SU-DHL-6 (cell line): Measurements from ENCODE around the gene COPE.

Experiments used
- H2AFZ ChIP-seq: fragments of 200-600 bp; sonication (generic); 2 replicates; pipeline ENCODE4 v1.6.1; 2014; ENCODE audit warnings: low read depth, mild to moderate bottlenecking, moderate library complexity, mixed read lengths, antibody characterized with exemption, low read length; ENCODE audit not compliant: severe bottlenecking
- H3F3A ChIP-seq: fragments of 200-600 bp; shearing (Covaris generic); 2 replicates; pipeline ENCODE4 v1.6.0; 2016; ENCODE audit warnings: antibody characterized with exemption, mild to moderate bottlenecking; ENCODE audit not compliant: insufficient read depth
- H3K27ac ChIP-seq: fragments of 200-600 bp; sonication (generic); 2 replicates; pipeline ENCODE4 v1.5.1; 2016; ENCODE audit warnings: low read depth, mild to moderate bottlenecking, low read length, moderate library complexity, mixed read lengths
- H3K27me3 ChIP-seq: fragments of 200-600 bp; sonication (generic), shearing (Covaris generic); 2 replicates; pipeline ENCODE4 v1.6.0; 2014; ENCODE audit warnings: mild to moderate bottlenecking, low read length
- H3K36me3 ChIP-seq: fragments of 200-600 bp; sonication (generic); 2 replicates; pipeline ENCODE4 v1.6.1; 2014; ENCODE audit warnings: mild to moderate bottlenecking, low read length, mixed read lengths
- H3K4me2 ChIP-seq: fragments of 300-600, 200-600 bp; shearing (Covaris generic), sonication (generic); 2 replicates; pipeline ENCODE4 v1.6.0; 2014; ENCODE audit warnings: low read length, low read depth, mild to moderate bottlenecking; ENCODE audit not compliant: poor library complexity, severe bottlenecking
- H3K4me3 ChIP-seq: fragments of 200-600 bp; sonication (generic); 2 replicates; pipeline ENCODE4 v1.5.1; 2014; ENCODE audit warnings: antibody characterized with exemption, low read length, mild to moderate bottlenecking, mixed read lengths; ENCODE audit not compliant: insufficient read depth, poor library complexity, severe bottlenecking
- H3K79me2 ChIP-seq: fragments of 200-600 bp; sonication (generic); 2 replicates; pipeline ENCODE4 v1.6.1; 2014; ENCODE audit warnings: mild to moderate bottlenecking, low read length, moderate library complexity; ENCODE audit not compliant: insufficient read depth
- H3K9ac ChIP-seq: fragments of 200-600 bp; sonication (generic); 2 replicates; pipeline ENCODE4 v1.7.0; 2014; ENCODE audit warnings: mild to moderate bottlenecking, low read length
- H3K9me2 ChIP-seq: fragments of 200-600 bp; sonication (generic); replicated peaks from 2 replicates; pipeline ENCODE4 v1.6.1; 2014; ENCODE audit warnings: low read length; ENCODE audit not compliant: insufficient read depth
- H3K9me3 ChIP-seq: fragments of 200-600 bp; sonication (generic); 2 replicates; pipeline ENCODE4 v1.6.1; 2014; ENCODE audit warnings: low read length, mixed read lengths; ENCODE audit not compliant: insufficient read depth
- H4K20me1 ChIP-seq: fragments of 200-600 bp; sonication (generic); 2 replicates; pipeline ENCODE4 v1.6.1; 2014; ENCODE audit warnings: low read depth, mild to moderate bottlenecking, antibody characterized with exemption, low read length, moderate library complexity, mixed read lengths
- EZH2phosphoT487 ChIP-seq: fragments of 200-600 bp; sonication (generic), shearing (Covaris generic); conservative IDR thresholded peaks from 2 replicates; pipeline ENCODE4 v1.6.1; 2018; ENCODE audit warnings: mild to moderate bottlenecking, antibody characterized with exemption, low read length, moderate library complexity, mixed read lengths
- TF ChIP-seq, protein P1 (sequence below): fragments of 200-600 bp; sonication (generic); IDR thresholded peaks from one replicate; pipeline ENCODE4 v1.5.1; 2017; ENCODE audit warnings: antibody characterized with exemption, mild to moderate bottlenecking, low read length, moderate library complexity; ENCODE audit not compliant: insufficient read depth, poor library complexity, severe bottlenecking

The COPE gene

DNA sequence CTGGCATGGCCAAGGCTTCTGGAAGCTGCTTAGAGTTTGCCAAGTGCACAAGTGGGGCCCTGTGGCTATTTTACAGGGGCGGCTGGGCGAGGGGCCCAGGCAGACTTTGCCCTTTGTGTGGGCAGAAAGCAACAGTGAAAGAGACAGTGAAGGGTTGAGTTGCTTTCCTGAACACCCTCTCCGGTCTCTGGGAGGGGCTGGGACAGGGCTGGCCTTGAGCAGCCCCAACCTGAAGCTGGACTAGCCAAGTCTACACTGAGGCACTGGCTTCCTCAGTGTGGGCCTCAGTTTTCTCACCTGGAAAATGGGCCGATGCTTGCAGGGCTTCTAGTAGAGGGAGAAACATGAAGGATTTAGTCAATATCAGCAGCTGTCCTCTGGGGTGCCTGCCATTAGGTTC, 24.3 kb upstream of the COPE start:
- Histone ChIP-seq H3K4me2 (no peak overlapping the region), H4K20me1 (no peaks in the 10 kb centered on the region), H3K36me3 (no peaks in the 10 kb centered on the region), H3K9ac (no peak overlapping the region), H3K27me3 (no peaks in the 10 kb centered on the region), H3F3A (peaks cover 22% of the 10 kb centered on the region), H3K27ac (no peak overlapping the region), H3K79me2 (peaks cover 13% of the 10 kb centered on the region), H3K9me2 (no peaks in the 10 kb centered on the region), H3K4me3 (no peak overlapping the region), H2AFZ (no peak overlapping the region), H3K9me3 (no peaks in the 10 kb centered on the region)
- no peak for TF ChIP-seq EZH2phosphoT487
- TF ChIP-seq, protein P1, sequence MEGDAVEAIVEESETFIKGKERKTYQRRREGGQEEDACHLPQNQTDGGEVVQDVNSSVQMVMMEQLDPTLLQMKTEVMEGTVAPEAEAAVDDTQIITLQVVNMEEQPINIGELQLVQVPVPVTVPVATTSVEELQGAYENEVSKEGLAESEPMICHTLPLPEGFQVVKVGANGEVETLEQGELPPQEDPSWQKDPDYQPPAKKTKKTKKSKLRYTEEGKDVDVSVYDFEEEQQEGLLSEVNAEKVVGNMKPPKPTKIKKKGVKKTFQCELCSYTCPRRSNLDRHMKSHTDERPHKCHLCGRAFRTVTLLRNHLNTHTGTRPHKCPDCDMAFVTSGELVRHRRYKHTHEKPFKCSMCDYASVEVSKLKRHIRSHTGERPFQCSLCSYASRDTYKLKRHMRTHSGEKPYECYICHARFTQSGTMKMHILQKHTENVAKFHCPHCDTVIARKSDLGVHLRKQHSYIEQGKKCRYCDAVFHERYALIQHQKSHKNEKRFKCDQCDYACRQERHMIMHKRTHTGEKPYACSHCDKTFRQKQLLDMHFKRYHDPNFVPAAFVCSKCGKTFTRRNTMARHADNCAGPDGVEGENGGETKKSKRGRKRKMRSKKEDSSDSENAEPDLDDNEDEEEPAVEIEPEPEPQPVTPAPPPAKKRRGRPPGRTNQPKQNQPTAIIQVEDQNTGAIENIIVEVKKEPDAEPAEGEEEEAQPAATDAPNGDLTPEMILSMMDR: no peak

DNA sequence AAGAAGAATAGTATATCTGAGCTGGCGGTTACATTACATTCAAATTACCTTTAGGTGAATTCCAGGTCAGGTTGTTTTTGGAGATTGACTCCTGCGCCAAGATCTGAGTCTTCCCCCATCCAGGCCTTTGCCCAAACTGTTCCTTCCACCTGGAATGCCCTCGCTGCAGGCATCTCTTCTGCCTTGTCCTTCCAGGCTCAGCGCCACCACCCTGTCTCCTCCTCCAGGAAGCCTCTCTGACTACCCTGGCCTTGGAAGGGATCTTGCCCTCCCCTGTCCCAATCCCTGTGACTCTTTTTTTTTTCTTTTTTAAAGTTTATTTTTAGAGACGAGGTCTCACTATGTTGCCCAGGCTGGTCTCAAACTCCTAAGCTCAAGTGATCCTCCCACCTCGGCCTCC, 23.5 kb upstream of the COPE start:
- no peak overlapping the region for H3K27ac ChIP-seq
- peaks cover 13% of the 10 kb centered on the region for H3K79me2 ChIP-seq

DNA sequence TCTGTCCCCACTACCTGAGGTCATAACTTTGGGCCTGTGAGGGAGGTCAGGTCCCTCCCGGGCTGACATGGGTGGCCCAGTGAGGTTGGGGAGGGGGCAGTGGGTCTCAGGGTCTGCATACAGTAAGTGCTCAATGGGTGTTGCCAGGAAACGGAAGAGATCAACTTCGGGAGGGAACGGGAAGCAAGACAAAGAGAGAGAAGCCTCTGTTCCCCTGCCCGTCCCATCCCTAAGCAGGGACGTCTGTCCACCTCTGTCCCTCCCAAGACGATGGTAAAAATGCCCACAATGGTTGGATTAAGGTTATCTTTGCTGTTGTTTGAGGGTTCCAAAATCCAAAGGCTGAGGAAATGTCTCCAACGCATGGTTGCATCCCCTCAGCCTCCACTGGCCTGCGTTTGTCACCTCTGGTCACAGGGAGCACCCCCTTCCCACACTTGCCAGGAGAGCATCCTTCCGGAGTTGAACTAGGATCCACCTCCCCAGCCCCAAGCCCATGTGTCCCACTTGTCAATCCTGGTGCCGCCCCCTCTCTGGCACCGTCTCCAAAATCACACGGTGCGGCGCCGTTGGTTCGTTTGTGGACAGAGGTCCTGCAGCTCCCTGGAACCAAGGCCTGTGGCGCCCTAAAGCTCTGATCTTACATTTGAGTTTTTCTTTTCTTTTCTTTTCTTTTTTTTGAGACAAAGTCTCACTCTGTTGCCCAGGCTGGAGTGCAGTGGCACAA, 22.6 kb upstream of the COPE start:
- Histone ChIP-seq H3K4me3 (no peak overlapping the region), H3F3A (peaks cover 21% of the 10 kb centered on the region), H3K9me3 (no peaks in the 10 kb centered on the region), H4K20me1 (no peaks in the 10 kb centered on the region), H3K36me3 (no peaks in the 10 kb centered on the region), H3K9me2 (no peaks in the 10 kb centered on the region), H3K27me3 (no peaks in the 10 kb centered on the region), H3K4me2 (no peak overlapping the region), H3K27ac (no peak overlapping the region), H3K79me2 (peaks cover 13% of the 10 kb centered on the region), H3K9ac (no peak overlapping the region), H2AFZ (no peak overlapping the region)
- TF ChIP-seq EZH2phosphoT487: no peak

More for the DNA sequence above, 23.5 kb upstream of the COPE start:
- Histone ChIP-seq H2AFZ (no peak overlapping the region), H3K9me3 (no peaks in the 10 kb centered on the region), H3K36me3 (no peaks in the 10 kb centered on the region), H3K9ac (no peak overlapping the region), H3K9me2 (no peaks in the 10 kb centered on the region), H3K4me3 (no peak overlapping the region), H4K20me1 (no peaks in the 10 kb centered on the region), H3F3A (peaks cover 22% of the 10 kb centered on the region), H3K4me2 (no peak overlapping the region), H3K27me3 (no peaks in the 10 kb centered on the region)
- TF ChIP-seq, protein P1: no peak
- TF ChIP-seq EZH2phosphoT487: no peak
